Kidney glomerular epithelial cell (primary cell): Measurements from ENCODE around the gene SENP3.

Experiments
- DNase-seq: peaks from one replicate; lab custom pipeline; 2025; lab: John Stamatoyannopoulos, UW

The SENP3 gene

GRCh38 chr17:7577327-7578199 lies 15.8 kb downstream of the SENP3 start:
- no peak for DNase-seq

- DNase-seq: peak; percentile 49
These were observed 17.5 kb downstream of the SENP3 start, which contains the start of gene CD68 for GRCh38 chr17:7579001-7579833. TSS of gene CD68 (plus strand) at chr17:7579638. CDS start at chr17:7579678, 40 bp downstream.

GRCh38 chr17:7579834-7580603 lies 18.3 kb downstream of the SENP3 start:
- no peak for DNase-seq

DNA sequence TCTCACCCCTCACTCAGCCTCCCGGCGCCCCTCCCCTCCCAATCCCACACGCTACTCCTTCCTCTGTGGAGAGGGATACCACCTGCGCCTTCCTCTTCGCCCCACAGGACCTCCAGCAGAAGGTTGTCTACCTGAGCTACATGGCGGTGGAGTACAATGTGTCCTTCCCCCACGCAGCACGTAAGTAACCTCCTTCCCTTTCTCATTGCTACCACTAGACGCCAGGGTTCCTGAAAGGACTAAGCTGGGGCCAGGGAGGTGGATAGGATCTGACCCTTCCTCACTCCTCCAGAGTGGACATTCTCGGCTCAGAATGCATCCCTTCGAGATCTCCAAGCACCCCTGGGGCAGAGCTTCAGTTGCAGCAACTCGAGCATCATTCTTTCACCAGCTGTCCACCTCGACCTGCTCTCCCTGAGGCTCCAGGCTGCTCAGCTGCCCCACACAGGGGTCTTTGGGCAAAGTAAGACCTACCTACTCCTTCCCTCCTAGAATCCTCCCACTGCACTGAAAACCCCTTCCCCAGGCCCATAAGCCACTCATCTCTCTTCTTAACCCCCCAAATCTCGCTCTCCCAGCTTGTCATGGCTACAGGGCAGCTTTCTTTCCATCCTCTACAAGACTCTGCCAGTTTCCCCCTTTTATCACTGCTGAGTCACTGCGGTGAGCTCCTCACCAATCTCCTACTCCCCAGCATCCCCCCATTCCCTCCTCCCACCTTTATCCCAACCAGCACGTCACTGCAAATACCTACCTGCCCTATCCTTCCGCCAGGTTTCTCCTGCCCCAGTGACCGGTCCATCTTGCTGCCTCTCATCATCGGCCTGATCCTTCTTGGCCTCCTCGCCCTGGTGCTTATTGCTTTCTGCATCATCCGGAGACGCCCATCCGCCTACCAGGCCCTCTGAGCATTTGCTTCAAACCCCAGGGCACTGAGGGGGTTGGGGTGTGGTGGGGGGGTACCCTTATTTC lies 19.2 kb downstream of the SENP3 start:
- DNase-seq: no peak

DNA sequence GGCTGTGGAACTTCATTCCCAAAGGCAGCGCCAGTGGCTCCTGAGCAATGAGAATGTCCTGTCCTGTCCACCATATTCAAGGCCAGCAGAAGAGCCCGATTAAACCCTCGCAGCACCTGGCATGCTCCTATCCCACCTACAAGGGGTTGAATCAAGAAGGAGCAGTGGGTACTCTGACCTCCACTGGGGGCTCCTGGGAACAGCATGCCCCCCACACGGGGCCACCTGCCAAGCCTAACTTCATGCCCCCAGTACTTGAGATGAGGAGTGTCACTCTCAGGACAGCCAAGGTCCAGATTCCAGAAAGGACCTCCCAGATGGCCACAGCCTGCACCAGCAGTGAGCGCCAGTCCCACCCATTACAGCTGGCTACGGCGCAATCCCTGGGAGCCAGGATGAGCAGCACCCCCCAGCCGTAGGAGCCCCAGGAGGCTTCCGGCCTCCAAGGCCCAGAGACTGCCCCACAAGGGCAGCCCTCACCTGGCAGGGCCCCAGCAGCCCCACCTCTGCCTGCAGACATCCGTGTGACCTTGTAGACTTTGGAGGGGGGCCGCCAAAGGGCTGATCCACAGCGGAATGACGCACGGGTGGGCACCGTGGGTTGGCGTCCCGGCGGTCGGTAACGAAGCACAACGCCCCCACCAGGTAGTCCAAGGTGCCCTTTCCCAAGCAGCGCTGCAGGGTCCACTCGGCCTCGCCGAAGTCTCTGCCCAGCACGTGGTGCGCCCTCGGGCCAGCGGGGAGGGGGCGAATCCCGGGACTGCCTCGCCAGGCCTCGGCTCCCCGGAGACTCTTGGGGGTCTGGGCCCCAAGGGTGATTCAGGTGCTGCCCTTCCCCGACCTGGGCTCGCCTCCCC lies 20.9 kb downstream of the SENP3 start:
- no peak for DNase-seq

DNA sequence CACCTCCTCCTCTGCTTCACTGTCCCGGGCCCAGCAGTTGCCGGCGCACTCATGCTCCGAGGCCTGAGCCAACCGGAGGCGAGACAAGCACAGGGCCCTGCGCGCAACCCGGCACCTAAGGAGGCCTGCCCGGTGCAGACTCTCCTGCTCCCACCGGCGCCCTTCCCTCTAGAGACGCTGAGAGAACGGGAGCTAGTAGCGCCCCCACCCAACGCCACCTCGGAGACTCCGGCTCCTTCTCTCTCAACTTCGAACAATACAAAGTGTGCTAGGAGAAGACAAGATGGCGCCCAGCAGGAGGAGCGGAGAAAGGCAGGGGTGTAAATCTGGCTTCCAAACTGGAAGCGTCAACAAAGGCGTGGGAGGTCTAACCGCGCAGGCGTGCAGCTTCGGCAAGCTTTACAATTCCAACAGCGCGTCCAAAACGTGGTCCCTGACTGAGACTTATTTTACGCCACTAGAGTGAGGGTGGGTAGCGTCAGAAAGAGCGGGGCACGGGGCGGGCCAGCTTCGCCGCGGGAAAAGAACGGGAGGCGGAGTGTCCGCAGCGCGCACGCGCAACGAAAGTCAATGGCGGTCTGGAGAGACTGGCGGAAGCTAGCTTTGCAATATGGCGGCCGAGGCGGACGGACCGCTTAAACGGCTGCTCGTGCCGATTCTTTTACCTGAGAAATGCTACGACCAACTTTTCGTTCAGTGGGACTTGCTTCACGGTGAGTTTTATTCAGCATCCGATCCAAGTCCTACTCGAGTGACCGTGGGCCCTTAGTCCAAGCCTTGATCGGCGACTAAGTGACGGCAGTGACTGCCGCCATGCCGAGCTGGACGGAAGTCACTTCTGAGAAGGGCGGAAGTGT lies 21.8 kb downstream of the SENP3 start, which contains the start of gene MPDU1:
MPDU1 (plus strand) TSS at position 600 of the 857 bp plus-strand sequence; CDS start at position 611, 11 bp downstream.
- peak; percentile 98 for DNase-seq

GRCh38 chr17:7586673-7587419 lies 25.1 kb downstream of the SENP3 start:
- no peak for DNase-seq

DNA sequence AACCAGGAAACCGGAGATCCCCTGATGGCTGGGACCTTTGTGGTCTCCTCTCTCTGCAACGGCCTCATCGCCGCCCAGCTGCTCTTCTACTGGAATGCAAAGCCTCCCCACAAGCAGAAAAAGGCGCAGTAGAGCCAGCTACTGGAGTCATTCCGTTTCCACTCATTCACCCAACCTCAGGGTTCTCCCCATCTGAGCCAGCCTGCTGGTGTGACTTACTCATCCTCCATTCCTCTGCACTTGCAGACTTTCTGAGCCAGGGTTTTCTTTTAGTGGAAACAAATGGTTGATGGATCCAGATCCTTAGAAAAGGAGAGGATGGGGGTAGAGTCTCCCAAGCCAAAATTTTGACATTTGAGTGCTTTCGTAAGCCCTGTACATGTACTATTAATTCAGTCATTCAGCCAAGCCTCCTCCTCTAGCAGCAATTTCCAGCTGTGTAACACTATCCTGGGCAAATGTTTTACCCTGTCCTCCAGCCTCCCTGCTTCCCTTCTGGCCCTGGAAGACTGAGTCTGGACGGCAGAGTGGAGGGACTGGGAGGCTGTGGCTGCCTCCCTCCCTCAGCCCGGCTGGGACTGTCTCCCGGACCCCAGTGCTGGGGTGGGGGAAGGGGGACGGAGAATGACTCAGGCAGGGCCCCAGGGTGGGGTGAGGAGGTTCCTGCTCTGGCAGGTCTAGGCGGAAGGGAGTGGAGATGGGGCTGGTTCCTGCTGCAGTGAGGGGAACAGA lies 25.9 kb downstream of the SENP3 start:
- no peak for DNase-seq

GRCh38 chr17:7588553-7589203 lies 27.0 kb downstream of the SENP3 start:
- no peak for DNase-seq

- DNase-seq: peak; percentile 27
These were observed 27.6 kb downstream of the SENP3 start for GRCh38 chr17:7589204-7589868.

- DNase-seq: no peak
These were observed 28.4 kb downstream of the SENP3 start, which contains the start of gene SOX15 for GRCh38 chr17:7589891-7590691. TSS of gene SOX15 (minus strand) at chr17:7590094. CDS start at chr17:7589676, 418 bp downstream.

DNA sequence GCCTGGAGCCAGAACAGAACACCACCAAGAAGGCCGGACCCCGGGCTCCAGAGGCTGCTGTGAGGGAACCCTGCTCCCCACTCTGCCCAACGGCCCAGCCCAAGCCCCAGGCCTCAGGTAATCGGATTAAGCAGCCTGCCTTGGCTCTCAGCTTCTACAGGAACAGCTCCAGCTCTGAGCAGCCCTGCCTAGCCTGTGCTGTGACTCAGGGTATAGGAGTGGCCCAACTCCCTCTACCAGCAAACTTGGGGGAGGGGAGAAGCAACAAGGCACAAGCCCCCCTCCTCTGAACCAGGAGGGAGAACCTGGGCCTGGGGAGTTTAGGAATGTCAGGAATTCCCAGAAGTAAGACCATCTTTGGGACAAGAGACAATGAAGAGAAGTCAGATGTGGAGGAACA lies 29.0 kb downstream of the SENP3 start:
- no peak for DNase-seq

DNA sequence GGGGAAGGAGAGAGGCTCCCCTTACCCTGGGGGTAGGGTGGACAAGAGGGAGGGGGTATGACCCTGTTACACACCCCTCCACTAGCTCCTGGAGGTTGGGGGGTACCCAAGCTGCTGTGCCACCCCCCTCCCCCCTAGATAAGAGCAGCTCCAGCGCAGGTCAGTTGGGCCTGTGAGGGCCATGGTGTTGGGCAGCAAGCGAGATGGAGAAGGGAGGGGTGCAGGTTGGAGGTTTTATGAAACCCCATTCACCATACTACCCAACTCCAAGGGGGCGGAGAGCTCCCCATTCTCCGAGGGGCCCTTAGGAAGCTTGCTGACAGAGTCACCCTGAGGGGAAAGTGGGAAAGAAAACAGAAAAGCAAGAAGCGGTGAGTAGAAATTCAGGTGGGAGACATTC lies 29.9 kb downstream of the SENP3 start:
- DNase-seq: no peak

- DNase-seq: no peak
These were observed 30.8 kb downstream of the SENP3 start for GRCh38 chr17:7592422-7593021.

DNA sequence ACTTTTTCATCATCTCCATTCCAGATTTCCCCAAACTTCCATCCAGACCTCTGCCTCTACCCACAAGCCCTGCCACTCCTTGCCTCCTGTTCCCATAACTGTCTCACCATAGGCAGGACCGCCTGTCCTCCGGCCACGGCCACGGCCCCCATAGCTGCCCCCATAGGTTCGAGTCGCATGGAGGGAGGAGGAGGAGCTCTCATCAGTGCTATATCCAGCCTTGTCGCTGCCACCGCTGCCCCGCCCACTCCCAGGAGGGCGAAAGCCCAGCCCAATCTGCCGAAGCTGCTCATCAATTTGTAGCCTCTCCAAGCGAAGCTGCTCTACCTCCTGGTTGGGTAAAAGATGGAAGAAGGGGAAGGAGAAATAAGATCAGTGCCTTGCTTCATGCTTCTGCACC lies 31.6 kb downstream of the SENP3 start:
- DNase-seq: no peak
